Measurements from ENCODE around the gene PPP1R1B. TPM values are rescaled to one million over a fixed set of nuclear protein-coding genes. Genes with fewer than 3 reads are reported as not detected.
A peak's percentile ranks its signal among the peaks of the same experiment; 100 is the strongest.

Gene PPP1R1B
- total RNA-seq, 4 donors from 2014 or later = 0.23 to 4.8 (median 2.4) TPM

- H3K27ac ChIP-seq = peak overlapping the region; percentile 42 to 89 (median 81)
Measured at GRCh38 chr17:39676198-39676819, 49.6 kb downstream of the PPP1R1B start.

GRCh38 chr17:39677072-39677471, 50.3 kb downstream of the PPP1R1B start:
- 81 to 89% methylated on average over 5 to 6 of the region's 8 CpGs for WGBS, 2 donors
- intact Hi-C loops (cut with DNase I) = no loop called here
- no peak for DNase-seq
- no peak for TF ChIP-seq CTCF (IDR thresholded peaks at IDR 0.05)
- TF ChIP-seq POLR2A (IDR thresholded peaks at IDR 0.05) = no peak
- Histone ChIP-seq H3K36me3 (peaks cover 0 to 54% (median 0%) of the 10 kb centered on the region in 3 donors), H3K4me3 (no peak overlapping the region), H3K4me1 (peaks cover 20 to 73% (median 33%) of the 10 kb centered on the region in 3 donors), H3K27me3 (no peaks in the 10 kb centered on the region), H3K27ac (peak overlapping the region in 3 of 4 donors; percentile 33 to 58 (median 53)), H3K9me3 (no peaks in the 10 kb centered on the region)

More at GRCh38 chr17:39676198-39676819, 49.6 kb downstream of the PPP1R1B start:
- Histone ChIP-seq H3K36me3 (peaks cover 0 to 49% (median 0%) of the 10 kb centered on the region in 3 donors), H3K27me3 (peaks cover 0 to 4% (median 0%) of the 10 kb centered on the region in 4 donors), H3K4me3 (no peak overlapping the region), H3K4me1 (peaks cover 24 to 81% (median 39%) of the 10 kb centered on the region in 3 donors), H3K9me3 (no peaks in the 10 kb centered on the region)
- no peak for DNase-seq
- intact Hi-C loops (cut with DNase I) = no loop called here
- WGBS, 2 donors = 46 to 59% methylated on average over 4 to 6 of the region's 7 CpGs
- TF ChIP-seq POLR2A (IDR thresholded peaks at IDR 0.05) (no peak), CTCF (IDR thresholded peaks at IDR 0.05) (no peak)

- Histone ChIP-seq H3K27ac (peak overlapping the region in 3 of 4 donors; percentile 33 to 58 (median 53)), H3K4me1 (peaks cover 19 to 66% (median 29%) of the 10 kb centered on the region in 3 donors), H3K9me3 (no peaks in the 10 kb centered on the region), H3K36me3 (peaks cover 0 to 59% (median 0%) of the 10 kb centered on the region in 3 donors), H3K27me3 (no peaks in the 10 kb centered on the region), H3K4me3 (no peak overlapping the region)
- 63 to 70% methylated on average over 12 to 13 of the region's 13 CpGs for WGBS, 2 donors
- intact Hi-C loops (cut with DNase I) = no loop called here
- no peak for DNase-seq
- TF ChIP-seq CTCF (IDR thresholded peaks at IDR 0.05) (no peak), POLR2A (IDR thresholded peaks at IDR 0.05) (no peak)
Measured at GRCh38 chr17:39677542-39678339, 51.0 kb downstream of the PPP1R1B start.

- H3K4me1 ChIP-seq = peaks cover 19 to 65% (median 29%) of the 10 kb centered on the region in 3 donors
- 76 to 90% methylated on average over 7 of the region's 13 CpGs for WGBS, 2 donors
- H3K27ac ChIP-seq = peak overlapping the region in 3 of 4 donors; percentile 33 to 58 (median 53)
- no peak overlapping the region for H3K4me3 ChIP-seq
- no peaks in the 10 kb centered on the region for H3K9me3 ChIP-seq
- H3K36me3 ChIP-seq = peaks cover 0 to 67% (median 3%) of the 10 kb centered on the region in 3 donors
- no peak for DNase-seq
- TF ChIP-seq CTCF (IDR thresholded peaks at IDR 0.05) (no peak), POLR2A (IDR thresholded peaks at IDR 0.05) (no peak)
- H3K27me3 ChIP-seq = no peaks in the 10 kb centered on the region
- intact Hi-C loops (cut with DNase I) = no loop called here
Measured at GRCh38 chr17:39678340-39679116, 51.8 kb downstream of the PPP1R1B start.
